Activated CD4-positive, alpha-beta T cell treated with anti-CD3 and anti-CD28 coated beads for 24 hours (primary cell): ENCODE results near the gene VSIG10L.

Experiments used
- DNase-seq, 2 donors: peaks; one replicate each; pipeline ENCODE4 v3.0.0-alpha.2; 2020; ENCODE audit warnings: low read depth in 2 of 2

Gene VSIG10L

GRCh38 chr19:51317968-51318367 lies 24.0 kb downstream of the VSIG10L start:
- no peak for DNase-seq

- no peak for DNase-seq
These were observed 24.6 kb downstream of the VSIG10L start for GRCh38 chr19:51317376-51317775.

GRCh38 chr19:51316688-51317087 lies 25.3 kb downstream of the VSIG10L start:
- no peak for DNase-seq

- no peak for DNase-seq
These were observed 30.3 kb downstream of the VSIG10L start, which contains the start of gene IGLON5 for GRCh38 chr19:51311351-51312257. Gene IGLON5, plus strand, starts transcription at chr19:51311644. Its CDS starts 204 bp downstream, at chr19:51311848.

GRCh38 chr19:51305479-51305878 lies 36.5 kb downstream of the VSIG10L start:
- no peak for DNase-seq

GRCh38 chr19:51301266-51301665 lies 40.7 kb downstream of the VSIG10L start:
- no peak for DNase-seq

- DNase-seq = no peak
These were observed 44.5 kb downstream of the VSIG10L start for GRCh38 chr19:51297406-51297805.

GRCh38 chr19:51296336-51297093 lies 45.4 kb downstream of the VSIG10L start:
- DNase-seq = no peak

- DNase-seq = no peak
These were observed 46.4 kb downstream of the VSIG10L start for GRCh38 chr19:51295382-51296126.

GRCh38 chr19:51294977-51295375 lies 47.0 kb downstream of the VSIG10L start:
- no peak for DNase-seq

GRCh38 chr19:51294211-51294976 lies 47.5 kb downstream of the VSIG10L start:
- no peak for DNase-seq

GRCh38 chr19:51293571-51294210 lies 48.2 kb downstream of the VSIG10L start:
- DNase-seq = no peak

- no peak for DNase-seq
These were observed 49.0 kb downstream of the VSIG10L start for GRCh38 chr19:51292971-51293370.

- no peak for DNase-seq
These were observed 52.3 kb downstream of the VSIG10L start for GRCh38 chr19:51289635-51290034.

GRCh38 chr19:51285682-51286081 lies 56.3 kb downstream of the VSIG10L start:
- no peak for DNase-seq

GRCh38 chr19:51282335-51282734 lies 59.6 kb downstream of the VSIG10L start:
- no peak for DNase-seq
